Activated naive CD4-positive, alpha-beta T cell treated with anti-CD3 and anti-CD28 coated beads, Interleukin-2, amount 50 U/mL, for 72 hours (primary cell): ENCODE measurements around the gene MRPS34. TPM values are rescaled to one million over a fixed set of nuclear protein-coding genes. Genes with fewer than 3 reads are reported as not detected.
A peak's percentile ranks its signal among the peaks of the same experiment; 100 is the strongest.

Source experiments
- ATAC-seq, 2 donors: fragments of 150-1000 bp; cut with Tn5 transposase; 2 replicates each; pipeline ENCODE4 v1.10.0; 2021; ENCODE audit warnings: mild to moderate bottlenecking in 2 of 2, moderate library complexity in 2 of 2
- DNase-seq, 2 donors: peaks; one replicate each; pipeline ENCODE4 v3.0.0; 2021 to 2022; ENCODE audit warnings: low spot score in 2 of 2
- H3K27ac Mint-ChIP-seq, 2 donors: one replicate each; pipeline ENCODE4 v1.8.0; 2022; ENCODE audit warnings: mild to moderate bottlenecking in 2 of 2, mixed read lengths in 2 of 2
- H3K36me3 Mint-ChIP-seq, 2 donors: one replicate each; pipeline ENCODE4 v1.8.0; 2022; ENCODE audit warnings: mixed read lengths in 2 of 2
- H3K9me3 Mint-ChIP-seq, 2 donors: one replicate each; pipeline ENCODE4 v1.8.0; 2022; ENCODE audit warnings: mixed read lengths in 2 of 2
- total RNA-seq, 2 donors: library from RNA; stranded (reverse); gene quantifications; one replicate each; pipeline ENCODE4 v1.2.3, GENCODE V29; 2022

Gene MRPS34
- total RNA-seq, 2 donors from 2014 or later: 106 to 180 TPM

GRCh38 chr16:1768061-1768766 lies 4.7 kb downstream of the MRPS34 start:
- ATAC-seq (no peak), DNase-seq (no peak)
- no peaks in the 10 kb centered on the region for H3K9me3 Mint-ChIP-seq
- H3K36me3 Mint-ChIP-seq: peaks cover 11 to 15% of the 10 kb centered on the region in 2 donors
- peak overlapping the region in 1 of 2 donors; percentile 79 for H3K27ac Mint-ChIP-seq

GRCh38 chr16:1767116-1767994 lies 5.6 kb downstream of the MRPS34 start:
- no peaks in the 10 kb centered on the region for H3K9me3 Mint-ChIP-seq
- peak overlapping the region in 1 of 2 donors; percentile 79 for H3K27ac Mint-ChIP-seq
- H3K36me3 Mint-ChIP-seq: peaks cover 9 to 12% of the 10 kb centered on the region in 2 donors
- DNase-seq (peak in 1 of 2 donors; percentile 58), ATAC-seq (no peak)

GRCh38 chr16:1766701-1767100 lies 6.2 kb downstream of the MRPS34 start:
- H3K9me3 Mint-ChIP-seq: no peaks in the 10 kb centered on the region
- DNase-seq (no peak), ATAC-seq (no peak)
- H3K27ac Mint-ChIP-seq: no peak overlapping the region
- H3K36me3 Mint-ChIP-seq: peaks cover 2 to 5% of the 10 kb centered on the region in 2 donors

- H3K9me3 Mint-ChIP-seq: no peaks in the 10 kb centered on the region
- no peak for ATAC-seq
Observed at GRCh38 chr16:1766231-1766630, 6.7 kb downstream of the MRPS34 start.

GRCh38 chr16:1765826-1766225 lies 7.1 kb downstream of the MRPS34 start:
- ATAC-seq (no peak), DNase-seq (no peak)
- Mint-ChIP-seq H3K27ac (no peak overlapping the region), H3K36me3 (peaks cover 0 to 5% of the 10 kb centered on the region in 2 donors), H3K9me3 (no peaks in the 10 kb centered on the region)

More at GRCh38 chr16:1766231-1766630, 6.7 kb downstream of the MRPS34 start:
- DNase-seq: no peak
- Mint-ChIP-seq H3K27ac (no peak overlapping the region), H3K36me3 (peaks cover 0 to 5% of the 10 kb centered on the region in 2 donors)

GRCh38 chr16:1764971-1765370 lies 8.0 kb downstream of the MRPS34 start:
- no peak overlapping the region for H3K27ac Mint-ChIP-seq
- ATAC-seq: no peak
- H3K36me3 Mint-ChIP-seq: no peaks in the 10 kb centered on the region
- no peak for DNase-seq
- no peaks in the 10 kb centered on the region for H3K9me3 Mint-ChIP-seq

- Mint-ChIP-seq H3K27ac (no peak overlapping the region), H3K9me3 (no peaks in the 10 kb centered on the region), H3K36me3 (no peaks in the 10 kb centered on the region)
- ATAC-seq (no peak), DNase-seq (no peak)
Observed at GRCh38 chr16:1763521-1764511, 9.1 kb downstream of the MRPS34 start.

GRCh38 chr16:1762879-1763520 lies 9.9 kb downstream of the MRPS34 start:
- ATAC-seq (no peak), DNase-seq (no peak)
- H3K27ac Mint-ChIP-seq: no peak overlapping the region
- no peaks in the 10 kb centered on the region for H3K9me3 Mint-ChIP-seq
- no peaks in the 10 kb centered on the region for H3K36me3 Mint-ChIP-seq

- no peak for DNase-seq
- Mint-ChIP-seq H3K36me3 (no peaks in the 10 kb centered on the region), H3K27ac (no peak overlapping the region), H3K9me3 (no peaks in the 10 kb centered on the region)
- no peak for ATAC-seq
Observed at GRCh38 chr16:1762196-1762878, 10.6 kb downstream of the MRPS34 start.

- Mint-ChIP-seq H3K27ac (peak overlapping the region in 1 of 2 donors; percentile 44), H3K36me3 (no peaks in the 10 kb centered on the region), H3K9me3 (no peaks in the 10 kb centered on the region)
- ATAC-seq (no peak), DNase-seq (no peak)
Observed at GRCh38 chr16:1761751-1762150, 11.2 kb downstream of the MRPS34 start.

- Mint-ChIP-seq H3K27ac (no peak overlapping the region), H3K9me3 (no peaks in the 10 kb centered on the region), H3K36me3 (no peaks in the 10 kb centered on the region)
- ATAC-seq: no peak
- no peak for DNase-seq
Observed at GRCh38 chr16:1760911-1761310, 12.0 kb downstream of the MRPS34 start.

- no peak overlapping the region for H3K27ac Mint-ChIP-seq
- DNase-seq (no peak), ATAC-seq (no peak)
- no peaks in the 10 kb centered on the region for H3K36me3 Mint-ChIP-seq
- H3K9me3 Mint-ChIP-seq: no peaks in the 10 kb centered on the region
Observed at GRCh38 chr16:1759511-1759910, 13.4 kb downstream of the MRPS34 start.

- DNase-seq (no peak), ATAC-seq (no peak)
- no peaks in the 10 kb centered on the region for H3K36me3 Mint-ChIP-seq
- H3K27ac Mint-ChIP-seq: peak overlapping the region in 1 of 2 donors; percentile 70
- H3K9me3 Mint-ChIP-seq: no peaks in the 10 kb centered on the region
Observed at GRCh38 chr16:1758923-1759322, 14.0 kb downstream of the MRPS34 start.

GRCh38 chr16:1757714-1758461 lies 15.0 kb downstream of the MRPS34 start:
- DNase-seq (no peak), ATAC-seq (no peak)
- Mint-ChIP-seq H3K9me3 (no peaks in the 10 kb centered on the region), H3K36me3 (no peaks in the 10 kb centered on the region), H3K27ac (peak overlapping the region in 1 of 2 donors; percentile 72)

GRCh38 chr16:1754204-1754603 lies 18.7 kb downstream of the MRPS34 start:
- Mint-ChIP-seq H3K9me3 (no peaks in the 10 kb centered on the region), H3K27ac (no peak overlapping the region), H3K36me3 (no peaks in the 10 kb centered on the region)
- no peak for ATAC-seq
- DNase-seq: no peak
